Stimulated activated CD4-positive, alpha-beta T cell treated with anti-CD3 and anti-CD28 coated beads, Interleukin-15, amount 100 ng/mL, for 1 hour (primary cell): ENCODE data around the gene OR52A1.
"Not testable (repeated sequence)": the region's sequence is repeated elsewhere in the genome, so short reads cannot be mapped to it uniquely, and the experiment has no call there.

Source experiments
- DNase-seq, 2 donors: peaks; one replicate each; pipeline ENCODE4 v3.0.0-alpha.2; 2020; ENCODE audit warnings: low read depth in 1 of 2, low spot score in 1 of 2

The OR52A1 gene

DNA sequence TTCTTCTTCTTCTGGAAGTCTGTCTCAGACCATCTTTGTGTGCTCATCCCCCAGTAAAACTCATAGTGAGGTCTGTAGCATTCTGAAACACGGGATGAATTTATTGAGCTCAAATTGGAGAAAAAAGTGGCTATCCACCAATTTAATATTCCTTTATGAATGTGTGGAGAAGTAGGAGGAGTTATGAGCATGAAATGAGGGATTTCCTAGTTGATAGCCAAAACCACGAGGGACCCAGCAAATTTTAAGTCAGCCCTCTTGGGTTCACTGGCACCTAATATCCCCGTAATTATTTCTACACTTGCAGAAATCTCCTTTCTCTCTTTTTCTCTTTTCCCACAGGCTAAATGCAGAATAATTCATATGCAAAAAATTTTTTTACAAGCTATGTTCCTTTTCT, at the start of gene OR52A1:
TSS of gene OR52A1 (minus strand) at position 101 of the 400 bp plus-strand sequence. CDS start 2,388 bp downstream, outside the sequence.
- no peak for DNase-seq

DNA sequence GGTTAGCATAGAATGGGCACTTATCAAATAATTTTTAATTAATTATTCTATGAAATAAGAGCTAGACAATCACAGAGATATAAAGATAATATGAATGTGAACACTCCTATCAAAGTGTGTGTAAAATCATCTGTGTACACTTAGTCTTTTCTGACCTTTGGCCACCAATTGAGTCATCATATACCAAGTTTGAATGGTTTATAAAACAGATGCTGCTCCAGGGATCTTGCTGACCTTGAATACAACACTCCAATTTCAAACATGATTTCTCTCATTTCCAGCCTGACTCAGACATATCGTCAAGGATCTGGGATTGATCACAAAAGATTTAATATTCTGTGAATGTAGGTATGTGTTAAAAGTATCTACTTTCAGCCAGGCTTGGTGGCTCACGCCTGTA, 48.8 kb upstream of the OR52A1 start:
- no peak for DNase-seq

DNA sequence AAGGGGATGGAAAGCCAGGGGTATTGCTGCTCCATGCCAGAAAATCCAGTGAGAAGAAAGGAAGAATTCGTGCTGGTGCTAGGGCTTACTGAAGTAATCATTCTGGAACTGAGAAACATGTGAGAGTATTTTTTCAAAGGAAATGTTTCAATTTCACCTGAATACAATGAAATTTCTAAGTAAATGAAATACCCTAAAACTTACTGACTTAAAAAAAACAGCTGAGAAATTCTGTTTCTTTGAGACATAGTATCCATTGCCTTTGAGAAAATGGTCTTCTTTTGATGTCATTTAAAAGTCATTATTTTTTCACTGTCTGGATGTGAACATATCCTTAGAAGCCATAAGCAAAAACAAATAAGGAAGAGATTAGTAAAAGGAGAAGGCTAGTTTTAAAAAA, 46.0 kb upstream of the OR52A1 start, which contains the start of gene OR51V1:
TSS of gene OR51V1 (minus strand) at position 101 of the 400 bp plus-strand sequence. CDS start at position 101, 0 bp downstream.
- DNase-seq = no peak

DNA sequence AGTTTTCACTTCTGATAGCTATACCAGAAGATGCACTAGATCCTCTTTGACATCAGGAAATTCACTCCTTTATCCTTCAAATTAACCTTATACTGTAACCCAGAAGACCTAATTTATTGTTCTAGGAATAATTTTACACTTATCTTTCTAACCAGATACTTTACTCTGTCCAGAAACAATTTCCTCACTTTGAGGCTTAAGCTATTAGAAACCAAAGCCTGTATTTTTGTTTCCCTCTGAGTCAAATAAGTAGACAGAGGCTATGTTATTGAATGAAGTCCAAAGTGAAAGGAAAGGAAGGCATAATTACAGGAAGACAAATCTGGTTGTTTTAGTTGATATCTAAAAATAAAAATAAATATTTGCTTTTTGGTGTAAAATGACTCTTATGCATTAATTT, 43.7 kb upstream of the OR52A1 start:
- no peak for DNase-seq

DNA sequence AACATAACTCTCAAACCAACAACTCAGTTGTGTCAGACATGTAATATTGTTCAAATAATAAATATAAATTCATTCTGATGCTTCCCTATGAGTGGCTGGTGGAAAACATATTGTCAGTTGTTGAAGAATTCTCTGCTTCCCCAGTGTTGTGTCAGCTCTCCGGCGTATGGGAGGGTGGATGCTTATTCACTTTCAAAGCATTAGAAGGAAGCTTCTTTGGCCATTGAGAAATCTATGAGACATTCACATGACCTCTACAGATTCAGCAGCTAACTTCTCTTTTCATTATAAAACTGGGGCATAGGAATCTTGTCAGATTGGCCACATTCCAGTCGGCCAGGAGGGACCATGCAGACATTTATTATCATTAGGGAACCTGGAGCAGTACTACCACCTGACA, 43.0 kb upstream of the OR52A1 start:
- no peak for DNase-seq

DNA sequence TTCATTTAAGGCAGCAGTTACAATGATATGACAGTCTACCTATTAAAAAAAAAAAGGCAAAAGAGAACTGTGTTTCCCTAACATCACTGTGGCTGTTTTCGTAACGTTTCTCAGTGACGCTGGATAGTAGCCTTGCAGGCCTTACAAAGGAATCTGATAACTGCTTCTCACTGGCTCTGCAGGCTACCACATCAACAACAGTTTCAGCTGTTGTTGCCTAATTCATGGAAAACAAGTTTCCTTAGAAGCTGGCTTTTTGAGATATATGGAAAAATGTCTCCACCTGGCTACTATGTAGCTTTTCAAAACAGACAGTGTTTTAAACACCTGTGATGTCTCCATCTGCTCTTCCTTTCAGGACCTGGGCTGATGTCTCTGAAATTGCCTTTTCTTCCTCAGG, 42.2 kb upstream of the OR52A1 start:
- no peak for DNase-seq

DNA sequence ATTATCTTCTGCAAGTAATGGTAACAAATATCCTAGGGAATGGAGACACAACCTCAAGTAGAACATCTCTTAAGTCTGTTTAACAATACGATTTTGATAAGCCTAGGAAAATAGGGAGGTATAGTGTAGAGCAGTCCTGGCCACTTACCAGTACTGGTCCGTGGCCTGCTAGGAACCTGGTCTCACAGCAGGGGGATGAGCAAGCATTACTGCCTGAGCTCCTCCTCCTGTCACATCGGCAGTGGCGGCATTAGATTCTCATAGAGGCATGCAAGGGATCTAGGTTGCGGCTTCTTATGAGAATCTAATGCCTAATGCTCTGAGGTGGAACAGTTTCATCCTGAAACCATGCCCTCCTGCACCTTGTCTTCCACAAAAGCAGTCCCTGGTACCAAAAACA, 41.5 kb upstream of the OR52A1 start:
- no peak for DNase-seq

DNA sequence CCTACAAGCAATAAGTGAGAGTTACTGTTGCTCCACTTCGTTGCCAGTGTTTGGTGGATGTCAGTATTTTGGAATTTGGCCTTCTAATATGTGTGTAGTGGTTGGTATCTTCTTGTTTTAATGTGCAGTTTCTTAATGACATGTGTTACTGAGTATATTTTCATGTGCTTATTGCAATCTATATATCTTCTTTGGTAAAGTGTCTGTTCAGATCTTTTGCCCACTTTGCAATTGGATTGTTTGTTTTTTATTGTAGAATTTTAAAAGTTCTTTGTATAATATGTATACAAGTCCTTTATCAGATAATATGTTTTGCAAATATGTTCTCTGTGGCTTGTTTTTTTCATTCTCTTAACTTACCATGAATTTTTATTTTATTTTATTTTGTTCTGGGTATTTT, 38.2 kb upstream of the OR52A1 start:
- DNase-seq = no peak

DNA sequence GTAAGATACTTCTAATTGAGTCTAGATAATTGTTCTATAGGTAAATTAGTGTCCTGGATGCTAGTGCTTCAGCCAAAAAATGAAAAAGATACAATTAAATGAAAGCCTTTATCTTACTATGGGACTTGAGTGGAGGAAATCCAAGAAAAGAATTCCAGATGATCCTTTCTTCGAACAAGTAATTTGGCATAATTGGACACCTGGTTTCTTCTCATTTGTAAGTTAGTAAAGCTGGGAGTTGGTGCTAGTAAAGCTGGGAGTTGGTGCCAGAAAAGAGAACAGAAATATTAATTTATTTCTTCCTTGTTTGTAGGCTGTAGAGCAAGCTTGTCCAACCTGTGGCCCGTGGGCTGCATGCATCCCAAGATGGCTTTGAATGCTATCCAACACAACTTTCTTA, 33.6 kb upstream of the OR52A1 start:
- no peak for DNase-seq

DNA sequence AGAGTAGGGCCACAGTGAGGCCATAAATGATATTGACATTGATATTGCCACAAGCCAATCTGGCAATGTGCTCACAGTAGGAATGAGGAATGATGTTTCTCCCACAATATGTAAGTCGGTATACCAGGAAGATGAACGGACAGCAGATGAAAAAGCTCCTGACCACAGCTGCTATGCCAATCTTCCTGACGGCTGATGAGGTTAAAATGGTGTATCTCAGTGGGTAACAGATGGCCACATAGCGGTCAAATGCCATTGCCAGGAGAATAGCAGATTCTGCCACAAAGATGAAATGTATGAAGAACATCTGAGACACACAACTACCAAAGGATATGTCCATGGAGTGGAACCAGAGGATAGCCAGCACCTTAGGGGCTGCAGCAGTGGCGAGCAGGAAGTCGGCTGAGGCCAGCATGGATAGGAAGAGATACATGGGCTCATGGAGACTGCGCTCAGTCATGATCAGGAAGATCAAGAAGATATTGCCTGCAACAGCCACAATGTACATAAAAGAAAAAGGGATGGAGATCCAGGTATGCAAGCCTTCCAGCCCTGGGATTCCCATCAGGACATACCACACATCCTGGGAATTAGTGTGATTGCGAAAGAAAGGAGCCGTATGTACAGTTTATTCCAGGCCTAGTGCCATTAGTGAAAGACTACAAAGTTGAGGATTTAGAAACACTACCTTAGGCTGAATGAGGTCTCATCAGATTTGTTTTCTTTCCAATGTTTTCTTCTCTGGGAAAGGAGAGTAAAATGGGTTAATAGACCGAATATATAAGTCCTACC, 23.7 kb upstream of the OR52A1 start:
- no peak for DNase-seq

DNA sequence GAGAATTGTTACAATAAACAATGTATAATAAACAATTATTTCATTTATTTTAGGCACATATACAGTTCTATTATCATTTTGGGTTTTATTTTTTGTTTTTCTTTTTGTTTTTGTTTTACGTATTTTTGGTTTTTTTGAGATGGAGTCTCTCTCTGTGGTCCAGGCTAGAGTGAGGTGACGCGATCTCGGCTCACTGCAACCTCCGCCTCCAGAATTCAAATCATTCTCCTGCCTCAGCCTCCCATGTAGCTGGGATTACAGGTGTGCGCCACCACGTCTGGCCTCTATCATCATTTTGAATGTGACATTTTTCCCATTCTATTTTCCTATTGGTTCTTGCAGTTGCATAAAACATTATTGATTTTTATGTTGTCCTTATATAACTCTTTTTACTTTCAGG, 20.4 kb upstream of the OR52A1 start:
- DNase-seq = no peak

DNA sequence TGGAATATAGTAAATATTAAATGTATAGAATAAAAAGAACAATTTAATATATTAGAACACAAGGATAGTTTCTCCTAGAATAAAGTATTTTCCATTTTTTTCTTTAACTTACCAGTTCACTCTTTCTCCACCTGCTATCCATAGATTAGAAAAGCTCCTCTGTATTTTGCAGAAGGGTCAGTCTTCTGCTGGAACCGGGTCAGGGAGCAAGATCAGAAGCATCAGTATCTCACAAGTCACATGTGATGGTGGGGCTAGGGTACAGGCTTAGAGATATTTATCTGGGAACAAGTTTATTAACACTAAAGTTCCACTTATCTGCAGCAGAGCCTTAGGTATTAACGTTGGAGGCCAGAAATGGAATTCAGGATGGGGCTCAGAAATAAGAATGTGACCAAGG, 17.3 kb upstream of the OR52A1 start:
- no peak for DNase-seq

DNA sequence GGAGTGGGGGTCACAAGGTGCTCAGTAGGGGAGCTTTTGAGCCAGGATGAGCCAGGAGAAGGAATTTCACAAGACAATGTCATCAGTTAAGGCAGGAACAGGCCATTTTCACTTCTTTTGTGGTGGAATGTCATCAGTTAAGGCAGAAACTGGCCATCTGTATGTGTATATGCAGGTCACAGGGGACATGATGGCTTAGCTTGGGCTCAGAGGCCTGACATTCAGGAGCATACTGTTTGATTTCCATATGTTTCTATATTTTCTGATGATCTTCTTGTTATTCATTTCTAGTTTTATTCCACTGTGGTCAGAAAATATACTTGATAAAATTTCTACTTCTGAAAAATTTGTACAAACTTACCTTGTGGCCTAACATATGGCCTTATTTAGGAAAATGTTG, 11.3 kb upstream of the OR52A1 start:
- DNase-seq = not testable (repeated sequence)

DNA sequence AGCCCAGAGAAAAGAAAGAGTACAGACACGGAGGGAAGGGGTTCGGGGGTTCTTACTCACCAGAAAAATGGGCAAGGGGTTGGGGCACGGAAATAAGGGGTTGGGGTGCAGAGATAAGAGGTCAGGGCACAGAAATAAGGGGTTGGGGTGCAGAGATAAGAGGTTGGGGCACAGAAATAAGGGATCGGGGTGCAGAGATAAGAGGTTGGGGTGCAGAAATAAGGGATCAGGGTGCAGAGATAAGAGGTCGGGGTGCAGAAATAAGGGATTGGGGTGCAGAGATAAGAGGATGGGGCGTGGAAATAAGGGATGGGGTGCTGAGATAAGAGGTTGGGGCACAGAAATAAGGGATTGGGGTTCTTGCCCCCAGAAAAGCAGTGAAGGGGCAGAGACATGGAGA, 10.2 kb upstream of the OR52A1 start:
- not testable (repeated sequence) for DNase-seq

DNA sequence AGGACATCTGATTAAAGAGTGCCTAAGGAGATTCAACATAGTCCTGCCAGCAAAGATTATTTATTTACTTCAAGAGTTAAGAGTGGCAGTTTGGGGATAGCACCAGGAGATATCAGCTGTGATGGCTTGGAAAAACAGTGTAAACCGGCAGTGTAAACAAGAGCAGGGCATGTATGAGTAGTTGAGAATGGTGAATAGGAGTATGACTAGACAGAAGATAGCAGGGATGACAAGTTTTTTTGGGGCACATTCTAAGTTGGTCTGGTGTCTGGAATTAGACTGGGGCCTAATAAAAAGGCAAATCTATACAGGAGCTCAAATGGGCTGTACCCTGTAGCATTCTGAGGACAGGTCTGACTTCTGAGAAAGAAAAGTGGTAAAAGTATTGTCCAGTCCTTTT, 6.5 kb upstream of the OR52A1 start:
- DNase-seq = not testable (repeated sequence)

DNA sequence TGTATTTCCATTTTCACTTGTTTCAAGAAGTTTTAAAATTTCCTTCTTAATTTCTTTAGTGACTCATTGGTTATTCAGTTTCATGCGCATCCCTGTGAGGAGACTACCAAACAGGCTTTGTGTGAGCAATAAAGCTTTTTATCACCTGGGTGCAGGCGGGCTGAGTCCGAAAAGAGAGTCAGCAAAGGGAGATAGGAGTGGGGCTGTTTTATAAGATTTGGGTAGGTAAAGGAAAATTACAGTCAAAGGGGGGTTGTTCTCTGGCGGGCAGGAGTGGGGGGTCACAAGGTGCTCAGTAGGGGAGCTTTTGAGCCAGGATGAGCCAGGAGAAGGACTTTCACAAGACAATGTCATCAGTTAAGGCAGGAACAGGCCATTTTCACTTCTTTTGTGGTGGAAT, 5.7 kb upstream of the OR52A1 start:
- DNase-seq = not testable (repeated sequence)

DNA sequence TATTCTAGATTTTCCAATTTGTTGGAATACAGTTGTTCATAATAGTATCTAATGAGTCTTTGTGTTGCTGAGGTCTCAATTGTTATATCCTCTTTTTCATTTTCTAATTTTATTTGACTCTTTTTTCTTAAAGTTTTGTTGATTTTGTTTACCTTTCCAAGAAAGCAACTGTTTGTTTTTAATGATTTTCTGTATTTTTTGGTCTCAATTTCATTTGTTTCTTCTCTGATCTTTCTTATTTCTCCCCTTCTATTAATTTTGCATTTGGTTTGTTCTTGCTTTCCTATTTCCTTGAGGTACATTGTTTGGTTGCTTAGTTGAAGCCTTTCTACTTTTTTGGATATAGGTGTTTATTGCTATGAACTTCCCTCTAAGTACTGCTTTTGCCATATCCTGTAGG, 5.2 kb upstream of the OR52A1 start:
- DNase-seq = no peak

DNA sequence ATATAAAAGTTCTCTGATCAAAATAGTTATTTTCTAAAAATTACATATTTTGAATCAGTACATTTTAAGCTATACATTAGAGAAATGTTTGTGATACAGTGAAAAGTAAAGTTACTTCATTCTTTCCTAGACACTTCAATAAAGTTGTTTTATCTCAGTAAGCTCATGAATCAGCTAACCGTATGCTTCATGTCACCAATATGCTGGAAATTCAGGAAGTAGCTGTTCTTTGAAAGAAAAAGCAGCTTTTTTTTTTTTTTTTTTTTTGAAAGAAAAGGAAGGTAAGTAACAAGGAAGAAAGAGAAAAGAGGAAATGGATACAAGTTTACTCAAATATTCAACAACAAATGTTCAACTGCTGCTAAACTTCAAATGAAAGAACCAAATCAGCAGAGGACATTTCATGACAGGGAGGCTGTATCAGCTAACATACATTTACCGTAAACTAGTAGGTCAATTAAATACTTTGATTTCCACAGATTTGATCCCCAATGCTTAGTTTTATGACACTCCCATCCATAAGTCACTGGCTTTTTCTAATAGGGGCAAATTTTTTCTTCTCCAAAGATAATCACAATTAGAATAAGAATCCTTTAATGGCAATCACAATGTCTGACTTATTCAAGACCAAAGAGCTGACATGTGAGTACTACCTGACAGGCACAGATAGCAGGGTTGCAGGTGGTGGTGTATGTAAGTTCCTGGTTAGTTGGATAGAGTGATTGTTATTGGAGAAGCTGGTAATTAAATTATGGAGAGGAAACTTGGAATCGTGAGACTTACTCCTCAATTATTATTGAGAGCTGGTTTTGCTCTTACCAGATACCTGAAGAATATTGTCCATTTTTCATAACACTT, 754 bp downstream of the OR52A1 start:
- no peak for DNase-seq

DNA sequence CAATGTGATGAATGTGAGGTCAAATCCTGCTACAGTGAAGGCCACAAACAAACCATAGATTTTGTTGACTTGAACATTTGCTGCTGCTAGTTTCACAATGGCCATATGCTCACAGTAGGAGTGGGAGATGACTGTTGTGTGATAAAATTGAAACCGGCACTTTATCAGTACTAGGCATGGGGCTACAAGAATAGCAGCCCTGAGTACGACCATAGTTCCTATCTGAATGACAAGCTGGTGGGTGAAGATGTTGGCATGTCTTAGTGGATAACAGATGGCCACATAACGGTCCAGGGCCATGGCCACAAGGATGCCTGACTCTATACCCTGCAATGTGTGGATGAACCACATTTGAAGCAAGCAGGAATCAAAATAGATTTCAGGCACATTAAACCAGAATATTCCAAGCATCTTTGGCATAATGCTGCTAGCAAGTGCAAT, 2.8 kb downstream of the OR52A1 start:
- DNase-seq = no peak

DNA sequence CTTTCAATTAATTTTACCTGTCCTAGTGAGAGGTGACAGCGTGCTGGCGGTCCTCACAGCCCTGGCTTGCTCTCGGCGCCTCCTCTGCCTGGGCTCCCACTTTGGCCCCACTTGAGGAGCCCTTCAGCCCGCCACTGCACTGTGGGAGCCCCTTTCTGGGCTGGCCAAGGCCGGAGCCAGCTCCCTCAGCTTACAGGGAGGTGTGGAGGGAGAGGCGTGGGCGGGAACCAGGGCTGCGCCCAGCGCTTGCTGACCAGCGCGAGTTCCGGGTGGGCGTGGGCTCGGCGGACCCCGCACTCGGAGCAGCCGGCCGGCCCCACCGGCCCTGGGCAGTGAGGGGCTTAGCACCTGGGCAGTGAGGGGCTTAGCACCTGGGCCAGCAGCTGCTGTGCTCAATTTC, 10.4 kb downstream of the OR52A1 start:
- DNase-seq = not testable (repeated sequence)

DNA sequence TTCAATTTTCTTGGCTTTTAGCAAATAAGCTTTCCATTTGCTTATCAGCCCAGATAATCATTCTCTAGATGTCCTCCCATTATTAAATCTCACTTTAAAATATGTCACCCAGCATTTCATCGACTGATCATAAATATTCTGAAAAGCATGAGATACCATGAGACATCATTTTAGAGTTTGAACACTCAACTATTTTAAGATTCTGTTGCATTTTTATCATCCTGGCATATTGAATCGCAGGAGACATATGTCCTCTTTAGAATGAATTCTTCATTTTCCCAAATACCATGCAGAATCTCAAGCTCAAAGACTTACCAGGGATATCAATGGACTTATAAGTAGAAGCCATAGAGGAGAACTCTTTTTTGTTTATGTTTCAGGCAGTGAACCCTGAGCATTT, 16.6 kb downstream of the OR52A1 start, which contains the start of gene OR52A5:
TSS of gene OR52A5 (minus strand) at position 361 of the 400 bp plus-strand sequence. CDS start 5,714 bp downstream, outside the sequence.
- DNase-seq = no peak

DNA sequence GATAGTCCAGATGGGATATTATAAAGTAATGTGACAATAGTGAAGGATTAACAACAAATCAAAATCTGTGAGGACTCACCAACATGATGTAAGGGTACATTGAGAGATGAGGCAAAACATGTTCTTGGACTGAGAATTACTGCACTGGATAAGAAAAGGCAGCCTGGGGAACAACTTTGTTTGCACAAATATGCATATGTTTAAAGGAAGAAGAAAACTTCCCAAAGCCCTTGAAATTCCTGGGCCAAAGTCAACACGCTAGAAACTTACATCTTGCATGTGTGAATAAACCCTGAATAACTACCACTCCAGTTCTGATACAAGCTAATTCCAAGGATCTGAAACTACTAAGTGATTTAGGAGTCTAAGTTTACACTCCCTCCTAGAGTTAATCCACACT, 17.5 kb downstream of the OR52A1 start:
- no peak for DNase-seq
